Renal pelvis (tissue), 12 donors: ENCODE data around the gene ADSL. TPM values are rescaled to one million over a fixed set of nuclear protein-coding genes. Genes with fewer than 3 reads are reported as not detected.
"Not testable (repeated sequence)": the region's sequence is repeated elsewhere in the genome, so short reads cannot be mapped to it uniquely, and the experiment has no call there.

Experiments
- DNase-seq: peaks from one replicate; pipeline ENCODE4 v3.0.0-alpha.2; 2013
- long read RNA-seq, 16 experiments: transcript quantifications; one replicate each; lab custom pipeline, GENCODE V29; 2026
- polyA plus RNA-seq, 3 donors: library from polyadenylated mRNA; unstranded; fragments of 120-200 nt; gene quantifications; one replicate each; pipeline ENCODE4 v1.2.1, GENCODE V29; 2013; ENCODE audit not compliant: insufficient read length in 3 of 3

ADSL gene
- polyA plus RNA-seq: 100 to 1,000 TPM; 106 to 117 (median 108) TPM
- long read RNA-seq, donor 1, full-length matches to known transcripts: 33 of 78 reads
- long read RNA-seq, donor 1, partial matches to known transcripts: 45 of 78 reads
- long read RNA-seq, donor 1, other reads (novel, unspliced or antisense): 0 of 78 reads
- long read RNA-seq, donor 2, full-length matches to known transcripts: 41 of 98 reads
- long read RNA-seq, donor 2, partial matches to known transcripts: 57 of 98 reads
- long read RNA-seq, donor 2, other reads (novel, unspliced or antisense): 0 of 98 reads
- long read RNA-seq, donor 3, full-length matches to known transcripts: 23 of 60 reads
- long read RNA-seq, donor 3, partial matches to known transcripts: 37 of 60 reads
- long read RNA-seq, donor 3, other reads (novel, unspliced or antisense): 0 of 60 reads
- long read RNA-seq, donor 4, full-length matches to known transcripts: 36 of 99 reads
- long read RNA-seq, donor 4, partial matches to known transcripts: 63 of 99 reads
- long read RNA-seq, donor 4, other reads (novel, unspliced or antisense): 0 of 99 reads
- long read RNA-seq, donor 5, full-length matches to known transcripts: 10 of 20 reads
- long read RNA-seq, donor 5, partial matches to known transcripts: 10 of 20 reads
- long read RNA-seq, donor 5, other reads (novel, unspliced or antisense): 0 of 20 reads
- long read RNA-seq, donor 6, full-length matches to known transcripts: 35 of 109 reads
- long read RNA-seq, donor 6, partial matches to known transcripts: 74 of 109 reads
- long read RNA-seq, donor 6, other reads (novel, unspliced or antisense): 0 of 109 reads
- long read RNA-seq, donor 7, full-length matches to known transcripts: 27 of 62 reads
- long read RNA-seq, donor 7, partial matches to known transcripts: 35 of 62 reads
- long read RNA-seq, donor 7, other reads (novel, unspliced or antisense): 0 of 62 reads
- long read RNA-seq, donor 8, full-length matches to known transcripts: 11 of 24 reads
- long read RNA-seq, donor 8, partial matches to known transcripts: 13 of 24 reads
- long read RNA-seq, donor 8, other reads (novel, unspliced or antisense): 0 of 24 reads
- long read RNA-seq, donor 9, full-length matches to known transcripts: 38 of 96 reads
- long read RNA-seq, donor 9, partial matches to known transcripts: 58 of 96 reads
- long read RNA-seq, donor 9, other reads (novel, unspliced or antisense): 0 of 96 reads
- long read RNA-seq, donor 10, full-length matches to known transcripts: 25 of 80 reads
- long read RNA-seq, donor 10, partial matches to known transcripts: 55 of 80 reads
- long read RNA-seq, donor 10, other reads (novel, unspliced or antisense): 0 of 80 reads
- long read RNA-seq, donor 11, full-length matches to known transcripts: 28 of 39 reads
- long read RNA-seq, donor 11, partial matches to known transcripts: 11 of 39 reads
- long read RNA-seq, donor 11, other reads (novel, unspliced or antisense): 0 of 39 reads
- long read RNA-seq, donor 12, full-length matches to known transcripts: 37 of 89 reads
- long read RNA-seq, donor 12, partial matches to known transcripts: 52 of 89 reads
- long read RNA-seq, donor 12, other reads (novel, unspliced or antisense): 0 of 89 reads
- long read RNA-seq, donor 13, full-length matches to known transcripts: 12 of 20 reads
- long read RNA-seq, donor 13, partial matches to known transcripts: 8 of 20 reads
- long read RNA-seq, donor 13, other reads (novel, unspliced or antisense): 0 of 20 reads
- long read RNA-seq, donor 14, full-length matches to known transcripts: 49 of 101 reads
- long read RNA-seq, donor 14, partial matches to known transcripts: 52 of 101 reads
- long read RNA-seq, donor 14, other reads (novel, unspliced or antisense): 0 of 101 reads
- long read RNA-seq, donor 15, full-length matches to known transcripts: 25 of 112 reads
- long read RNA-seq, donor 15, partial matches to known transcripts: 87 of 112 reads
- long read RNA-seq, donor 15, other reads (novel, unspliced or antisense): 0 of 112 reads
- long read RNA-seq, donor 16, full-length matches to known transcripts: 41 of 100 reads
- long read RNA-seq, donor 16, partial matches to known transcripts: 59 of 100 reads
- long read RNA-seq, donor 16, other reads (novel, unspliced or antisense): 0 of 100 reads

DNA sequence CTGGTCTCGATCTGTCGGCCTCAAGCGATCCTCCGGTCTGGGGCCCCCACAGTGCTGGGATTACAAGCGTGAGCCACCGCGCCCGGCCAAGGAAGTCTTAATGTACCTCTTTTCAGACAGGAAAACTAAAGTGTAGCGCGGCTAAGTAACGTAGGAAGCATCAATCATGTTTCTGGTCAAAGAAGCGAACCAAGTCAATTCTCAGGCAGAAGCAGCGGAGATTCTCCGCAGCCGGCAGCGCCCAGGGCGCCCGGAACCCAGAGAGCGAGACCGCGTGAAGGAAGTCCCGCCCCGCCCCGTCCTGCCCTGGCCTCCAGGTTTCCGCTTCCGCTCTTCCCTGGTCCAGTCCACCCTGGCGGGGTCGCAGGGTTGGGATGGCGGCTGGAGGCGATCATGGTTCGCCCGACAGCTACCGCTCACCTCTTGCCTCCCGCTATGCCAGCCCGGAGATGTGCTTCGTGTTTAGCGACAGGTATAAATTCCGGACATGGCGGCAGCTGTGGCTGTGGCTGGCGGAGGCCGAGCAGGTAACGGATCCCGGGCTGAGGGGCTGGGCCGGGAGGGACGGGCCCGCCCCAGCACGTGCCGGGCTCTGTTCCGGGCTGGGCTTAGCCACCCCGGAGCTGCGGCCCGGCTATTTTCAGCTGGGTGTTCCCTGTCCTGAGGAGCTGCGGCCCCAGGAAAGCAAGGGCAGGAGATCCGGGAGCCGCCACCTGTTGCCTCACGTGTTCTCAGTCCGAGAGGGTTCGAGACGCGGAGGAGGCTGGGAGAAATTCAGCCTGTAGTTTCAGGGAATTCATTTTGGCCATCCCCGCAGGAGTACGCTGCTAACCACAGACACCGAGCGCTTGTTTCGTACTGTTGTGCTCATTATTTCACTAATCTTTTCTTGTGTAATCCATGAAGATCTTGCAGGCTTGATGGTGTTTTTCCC, at the start of gene ADSL:
TSS of gene ADSL (plus strand) at position 316 of the 934 bp plus-strand sequence. CDS start at position 375, 59 bp downstream.
- peak; percentile 90 for DNase-seq

DNA sequence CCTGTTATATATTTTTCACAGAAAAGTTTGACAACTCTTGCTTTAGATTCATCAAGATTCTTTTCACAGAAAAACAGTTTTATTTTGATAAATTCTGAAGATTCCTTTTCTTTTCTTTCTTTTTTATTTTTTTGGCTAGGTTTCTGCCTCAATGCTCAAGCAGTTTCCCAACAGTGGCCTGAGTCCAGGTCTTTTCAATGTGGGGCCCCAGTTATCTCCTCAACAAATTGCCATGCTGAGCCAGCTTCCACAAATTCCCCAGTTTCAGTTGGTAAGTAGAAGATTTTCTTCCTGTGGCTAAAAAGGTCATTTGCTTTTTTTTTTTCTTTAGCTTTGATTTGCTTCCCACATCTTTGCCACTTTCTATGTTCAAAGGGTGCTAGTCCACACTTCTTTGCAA, 46.0 kb upstream of the ADSL start:
- DNase-seq: no peak

DNA sequence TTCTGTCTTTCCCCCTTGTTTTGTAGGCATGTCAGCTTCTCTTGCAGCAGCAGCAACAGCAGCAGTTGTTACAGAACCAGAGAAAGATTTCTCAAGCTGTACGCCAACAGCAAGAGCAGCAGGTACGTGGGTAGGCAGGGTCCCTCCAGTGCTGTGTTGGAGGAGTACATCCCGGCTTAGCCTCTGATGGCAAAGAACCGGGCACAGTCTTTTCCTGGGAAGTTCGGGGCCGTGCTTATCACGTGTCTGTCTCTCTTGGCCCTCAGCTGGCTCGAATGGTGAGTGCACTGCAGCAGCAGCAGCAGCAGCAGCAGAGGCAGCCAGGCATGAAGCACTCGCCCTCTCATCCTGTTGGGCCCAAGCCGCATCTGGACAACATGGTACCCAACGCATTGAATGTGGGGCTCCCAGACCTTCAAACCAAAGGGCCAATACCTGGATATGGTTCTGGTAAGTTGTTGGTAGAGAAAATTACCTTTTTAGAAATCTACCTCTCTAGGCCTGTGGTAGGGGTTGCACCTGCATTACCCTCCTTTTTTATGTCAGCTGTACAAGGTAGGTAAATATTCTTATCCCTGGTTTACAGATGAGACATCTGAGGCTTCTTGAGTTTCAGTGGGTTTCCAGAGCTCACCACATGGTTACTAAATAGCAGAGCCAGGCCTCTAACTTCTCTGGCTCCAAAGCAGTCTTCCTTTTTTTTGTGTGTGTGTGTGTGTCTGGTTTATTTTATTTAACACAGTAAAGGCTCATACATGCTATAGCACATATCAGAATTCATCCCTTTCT, 45.2 kb upstream of the ADSL start:
- no peak for DNase-seq

DNA sequence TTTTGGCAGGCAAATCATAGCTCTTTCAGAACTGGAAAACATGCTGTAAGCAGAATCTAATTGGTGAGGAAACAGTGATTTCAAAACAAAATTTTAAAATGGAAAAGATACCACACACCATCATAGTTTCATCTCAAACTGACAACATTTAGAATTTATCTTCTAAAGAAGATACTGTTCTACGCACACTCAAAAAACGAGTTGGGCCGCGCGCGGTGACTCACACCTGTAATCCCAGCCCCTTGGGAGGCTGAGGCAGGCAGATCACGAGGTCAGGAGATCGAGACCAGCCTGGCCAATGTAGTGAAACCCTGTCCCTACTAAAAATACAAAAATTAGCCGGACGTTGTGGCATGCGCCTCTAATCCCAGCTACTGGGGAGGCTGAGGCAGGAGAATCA, 44.2 kb upstream of the ADSL start:
- no peak for DNase-seq

DNA sequence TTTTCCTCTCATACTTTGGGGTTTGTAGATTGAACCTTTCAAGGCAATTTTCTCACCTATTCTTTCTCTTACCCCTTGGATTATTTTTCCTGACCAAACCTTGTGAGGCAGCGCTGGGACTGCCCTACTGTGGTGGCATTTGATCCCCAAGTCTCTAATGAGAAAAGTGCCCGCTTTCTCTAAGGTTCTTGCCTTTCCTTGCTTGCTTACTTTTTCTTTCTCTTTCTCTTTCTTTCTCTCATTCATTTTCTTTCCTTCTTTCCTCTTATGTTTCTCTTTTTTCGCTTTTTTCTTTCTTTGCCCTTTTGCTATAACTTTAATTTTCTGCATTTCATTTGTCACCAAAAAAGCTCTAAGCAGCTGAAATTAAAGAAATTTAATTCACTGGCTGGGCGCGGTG, 40.7 kb upstream of the ADSL start:
- no peak for DNase-seq

DNA sequence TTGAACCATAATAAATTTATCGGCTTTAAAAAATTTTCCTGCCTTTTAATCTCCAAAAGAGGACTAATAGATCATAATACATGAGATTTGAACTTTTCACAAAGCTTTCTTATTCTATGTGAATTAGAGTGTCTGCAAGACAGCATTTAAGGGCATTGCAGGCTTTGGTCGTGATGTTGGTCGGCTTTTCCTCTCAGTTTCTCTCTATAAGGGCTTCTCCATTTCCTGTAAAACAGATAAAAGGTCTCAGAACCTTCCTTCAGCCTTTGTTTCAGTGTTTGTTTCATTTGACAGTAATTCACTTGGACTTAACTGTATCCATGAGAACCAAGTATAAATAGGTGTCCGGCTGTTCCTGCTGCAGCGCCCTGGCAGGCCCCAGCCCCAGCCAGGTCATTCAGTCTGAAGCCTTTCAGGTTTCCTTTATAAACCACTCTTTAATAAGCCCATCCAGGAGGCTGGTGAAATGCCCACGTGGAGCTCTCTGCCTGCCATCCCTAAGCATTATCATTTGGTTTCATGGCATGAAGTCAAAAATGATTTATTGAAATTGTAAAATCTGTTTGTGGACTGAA, 37.2 kb upstream of the ADSL start:
- DNase-seq: no peak

DNA sequence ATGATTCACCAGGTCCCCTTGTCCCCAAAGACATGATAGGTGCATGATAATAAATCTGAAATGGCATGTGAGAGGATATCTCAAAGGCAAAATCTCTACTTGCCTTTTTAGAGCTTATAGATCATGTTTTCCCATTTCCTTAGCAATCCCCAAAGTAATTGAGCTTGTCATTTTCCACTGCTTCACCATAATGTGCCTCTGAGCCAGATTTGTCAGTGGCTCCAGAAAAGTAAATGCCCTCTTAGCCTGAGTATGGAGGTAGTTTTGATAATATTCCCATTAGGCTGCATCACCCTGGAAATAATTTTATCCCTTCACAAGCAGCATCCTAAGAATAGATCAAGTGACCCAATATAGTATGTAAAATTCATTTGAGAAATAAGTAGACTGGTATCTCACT, 36.7 kb upstream of the ADSL start:
- DNase-seq: no peak

DNA sequence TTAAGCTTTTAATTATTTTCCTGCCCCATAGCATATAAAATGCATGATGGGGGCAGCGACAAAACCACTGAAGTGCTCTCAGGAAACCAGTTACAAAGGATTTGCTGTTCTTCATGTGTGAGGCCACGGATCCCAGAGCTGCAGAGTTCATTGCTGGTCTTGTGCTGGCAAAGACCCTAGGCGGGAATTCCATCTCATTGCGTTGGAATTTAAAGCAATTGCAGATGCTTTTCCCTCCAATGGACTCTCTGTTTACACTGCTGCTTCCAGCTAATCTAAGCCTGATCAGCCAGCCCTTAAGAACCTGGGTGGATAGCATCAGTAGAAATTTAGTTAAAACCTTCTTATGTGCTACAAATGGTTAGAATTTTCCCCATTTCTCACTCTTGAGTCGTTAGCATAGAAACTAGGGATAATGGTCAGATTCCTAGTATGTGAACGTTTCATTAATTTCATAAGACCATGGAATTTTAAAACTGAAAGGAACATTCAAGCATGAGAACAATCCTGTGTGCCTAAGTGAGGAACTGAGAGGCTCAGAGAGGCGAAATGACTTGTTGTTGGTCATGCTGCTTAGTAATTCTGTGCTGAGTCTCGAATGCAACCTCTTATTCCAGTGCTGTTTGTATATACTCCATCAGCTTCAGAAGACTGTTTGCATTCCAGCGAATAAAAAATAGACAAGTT, 36.1 kb upstream of the ADSL start:
- no peak for DNase-seq

DNA sequence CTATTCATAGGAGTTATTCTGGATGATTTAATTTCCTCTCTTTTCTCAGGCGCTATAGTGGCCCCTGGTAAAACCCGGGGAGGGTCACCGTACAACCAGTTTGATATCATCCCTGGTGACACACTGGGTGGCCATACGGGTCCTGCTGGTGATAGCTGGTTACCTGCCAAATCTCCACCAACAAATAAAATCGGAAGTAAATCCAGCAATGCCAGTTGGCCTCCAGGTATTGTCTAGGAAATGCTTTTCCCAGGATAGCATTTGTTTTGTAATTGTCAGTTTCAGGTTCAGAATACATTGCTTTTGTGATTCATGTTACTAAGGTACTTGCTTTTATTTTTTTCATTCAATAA, 35.6 kb upstream of the ADSL start:
- no peak for DNase-seq

DNA sequence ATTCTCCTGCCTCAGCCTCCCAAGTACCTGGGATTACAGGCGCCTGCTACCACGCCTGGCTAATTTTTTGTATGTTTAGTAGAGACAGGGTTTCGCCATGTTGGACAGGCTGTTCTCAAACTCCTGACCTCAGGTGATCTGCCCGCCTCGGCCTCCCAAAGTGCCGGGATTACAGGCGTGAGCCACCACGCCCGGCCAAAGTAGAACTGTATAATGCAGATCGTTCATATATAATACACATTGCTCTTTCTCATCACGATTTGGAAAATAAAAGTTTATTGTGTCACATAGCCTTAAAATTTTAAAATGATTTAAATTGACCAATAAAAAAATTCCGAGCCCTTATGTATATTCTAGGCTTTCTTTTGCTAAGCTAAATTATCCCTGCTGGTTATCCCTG, 34.7 kb upstream of the ADSL start:
- not testable (repeated sequence) for DNase-seq

DNA sequence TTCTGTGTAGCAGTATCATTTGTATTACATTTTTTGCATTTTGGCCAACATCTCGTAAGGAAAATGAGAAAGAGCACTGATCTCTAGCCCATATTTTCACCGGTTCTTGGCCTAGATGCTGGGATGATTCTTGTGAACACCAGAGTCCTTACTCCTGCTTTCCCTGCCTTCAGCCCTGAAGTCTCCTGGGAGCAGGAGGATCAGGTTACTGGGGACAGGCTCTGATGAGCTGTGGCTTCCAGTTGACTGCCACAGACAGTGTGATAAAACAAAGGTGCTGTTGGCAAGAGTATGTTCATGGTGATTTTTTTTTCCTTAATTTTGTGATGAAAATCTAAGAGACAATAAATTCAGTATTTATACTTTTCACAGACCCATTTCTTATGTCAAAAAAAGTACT, 34.2 kb upstream of the ADSL start:
- DNase-seq: peak; percentile 39

DNA sequence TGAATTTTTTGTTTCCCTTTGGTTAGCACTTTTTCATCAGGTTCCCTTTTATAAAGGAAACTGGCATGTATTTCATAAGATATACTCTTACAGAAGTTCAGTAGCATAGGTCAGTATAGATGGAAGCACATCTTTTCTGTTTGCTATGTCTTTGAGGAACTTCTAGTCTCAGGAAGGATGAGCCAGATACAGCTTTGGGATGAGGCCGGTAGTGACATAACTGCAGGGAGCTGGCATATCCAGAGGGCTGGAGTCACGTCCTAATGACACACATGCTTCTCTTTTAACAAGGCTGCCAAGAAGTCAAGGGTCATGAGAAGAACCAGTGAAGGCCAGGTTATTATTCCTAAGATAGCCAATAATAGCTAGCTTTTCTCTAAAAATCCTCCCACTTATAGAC, 33.3 kb upstream of the ADSL start:
- no peak for DNase-seq

DNA sequence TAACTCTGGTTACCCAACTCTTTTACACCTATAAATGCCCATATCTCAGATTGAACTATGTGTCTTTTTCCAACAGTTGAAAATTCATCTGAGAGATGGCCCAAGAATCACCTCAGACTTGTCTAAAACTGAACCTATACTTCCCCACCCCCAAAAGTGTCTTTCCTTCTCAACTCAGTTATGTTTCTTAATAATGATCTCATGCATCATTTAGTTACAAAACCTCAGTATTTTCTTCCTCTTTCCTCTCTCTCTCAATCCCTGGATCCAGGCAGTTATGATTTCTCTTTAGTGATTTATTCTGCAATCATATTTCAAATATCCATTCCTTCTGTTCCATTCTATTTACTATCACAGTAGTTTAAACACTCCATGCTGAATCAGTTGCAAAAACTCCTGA, 32.3 kb upstream of the ADSL start:
- DNase-seq: no peak

DNA sequence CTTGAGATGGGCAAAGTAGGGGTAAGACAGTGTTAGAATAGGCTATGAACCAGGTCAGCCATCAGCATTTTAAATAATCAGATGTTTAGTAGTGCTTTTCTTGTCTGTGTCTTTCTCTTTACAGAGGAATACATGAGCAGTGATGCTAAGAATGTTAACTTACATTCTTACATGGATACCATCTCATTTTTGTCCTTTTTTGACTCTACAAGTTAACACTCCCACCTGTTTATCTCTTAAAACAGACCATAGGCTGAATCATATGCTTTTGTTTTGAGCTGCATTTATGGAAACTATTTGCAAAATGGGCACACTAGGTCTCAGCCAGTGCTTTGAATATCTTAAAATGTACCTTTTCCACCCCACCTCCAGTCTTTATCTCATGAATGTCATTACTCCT, 25.6 kb upstream of the ADSL start:
- no peak for DNase-seq

DNA sequence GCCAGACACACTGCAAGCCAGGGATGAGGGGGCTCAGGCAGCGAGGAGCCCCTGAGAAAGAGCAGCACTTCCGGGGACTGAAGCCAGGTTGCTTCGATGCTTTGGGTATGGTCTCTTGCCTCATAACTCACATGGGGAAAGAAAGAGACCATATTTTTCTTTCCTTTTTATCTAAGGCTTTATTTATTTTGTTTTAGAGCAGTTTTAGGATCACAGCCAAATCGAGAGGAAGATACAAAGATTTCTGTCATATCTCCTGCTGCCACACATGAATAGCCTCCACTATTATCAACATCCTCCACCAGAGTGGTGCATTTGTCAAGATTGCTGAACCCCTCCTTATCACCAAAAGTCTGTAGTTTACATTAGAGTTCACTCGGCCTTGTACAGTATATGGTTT, 24.3 kb upstream of the ADSL start:
- DNase-seq: no peak

DNA sequence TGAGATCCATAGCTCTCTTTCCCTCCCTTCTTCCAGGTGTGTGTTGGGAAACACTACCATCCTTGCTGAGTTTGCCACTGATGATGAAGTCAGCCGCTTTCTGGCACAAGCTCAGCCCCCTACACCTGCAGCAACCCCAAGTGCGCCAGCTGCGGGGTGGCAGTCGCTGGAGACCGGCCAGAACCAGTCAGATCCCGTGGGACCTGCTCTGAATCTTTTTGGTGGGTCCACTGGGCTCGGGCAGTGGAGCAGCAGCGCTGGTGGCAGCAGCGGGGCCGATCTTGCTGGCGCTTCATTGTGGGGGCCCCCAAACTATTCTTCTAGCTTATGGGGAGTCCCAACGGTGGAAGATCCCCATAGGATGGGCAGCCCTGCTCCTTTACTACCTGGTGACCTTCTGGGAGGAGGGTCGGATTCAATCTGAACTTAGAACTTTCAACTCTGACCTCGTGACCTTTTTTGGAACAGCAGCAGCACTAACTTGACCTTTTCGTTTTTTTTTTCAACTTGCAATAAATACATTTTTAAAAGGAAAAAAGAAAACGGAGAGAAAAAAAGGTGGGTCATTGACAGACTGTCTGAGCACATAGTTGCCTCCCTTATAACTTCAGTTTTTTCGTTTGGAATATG, 23.4 kb upstream of the ADSL start:
- no peak for DNase-seq

DNA sequence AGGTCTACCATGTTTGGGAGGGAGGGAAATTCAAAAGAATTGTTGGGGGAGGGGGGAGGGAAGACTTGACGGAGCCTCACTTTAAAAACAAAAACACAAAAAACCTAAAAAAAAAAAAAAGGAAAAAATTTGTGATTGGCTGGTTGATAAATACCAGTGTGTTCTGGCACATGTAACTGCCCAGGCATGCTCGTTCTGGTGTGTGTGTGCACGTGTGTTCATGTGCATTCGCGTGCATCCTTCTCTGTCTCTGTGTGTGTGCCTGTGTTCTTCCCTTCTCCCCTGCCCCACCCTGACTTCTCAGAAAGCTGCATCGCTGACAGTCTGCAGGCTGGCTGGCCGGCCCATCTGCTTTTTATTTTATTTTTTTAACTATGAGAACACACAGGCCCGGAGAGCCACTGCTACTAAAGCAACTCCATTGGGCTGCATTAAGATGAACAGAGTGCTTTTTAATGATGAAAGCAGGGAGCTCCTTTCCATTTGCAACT, 22.6 kb upstream of the ADSL start:
- DNase-seq: no peak
